Endodermal cell (in vitro differentiated cells): Measurements from ENCODE around the gene RANBP10. TPM values are rescaled to one million over a fixed set of nuclear protein-coding genes. Genes with fewer than 3 reads are reported as not detected.

Experiments used
- DNase-seq: peaks from one replicate; pipeline ENCODE4 v3.0.0-alpha.2; 2017
- H3K27ac ChIP-seq: 2 replicates; pipeline ENCODE4 v1.5.1; 2013; ENCODE audit warnings: mild to moderate bottlenecking, low read depth, low read length, moderate library complexity
- H3K27me3 ChIP-seq: 2 replicates; pipeline ENCODE4 v1.6.1; 2013; ENCODE audit warnings: mild to moderate bottlenecking, low read length, moderate library complexity; ENCODE audit not compliant: insufficient read depth, control insufficient read depth, poor library complexity, severe bottlenecking
- H3K36me3 ChIP-seq: 2 replicates; pipeline ENCODE4 v1.7.0; 2013; ENCODE audit warnings: mild to moderate bottlenecking, low read length, moderate library complexity; ENCODE audit not compliant: control insufficient read depth, insufficient read depth
- H3K4me1 ChIP-seq: one replicate; pipeline ENCODE4 v1.7.0; 2013; ENCODE audit warnings: low read length; ENCODE audit not compliant: control insufficient read depth, insufficient read depth
- H3K4me3 ChIP-seq: 2 replicates; pipeline ENCODE4 v1.5.1; 2013; ENCODE audit warnings: mild to moderate bottlenecking, low read length, moderate library complexity
- H3K9ac ChIP-seq: 2 replicates; pipeline ENCODE4 v1.6.1; 2013; ENCODE audit warnings: mild to moderate bottlenecking, low read length, moderate library complexity; ENCODE audit not compliant: poor library complexity, severe bottlenecking; ENCODE audit errors: extremely low read depth
- H3K9me3 ChIP-seq: 2 replicates; pipeline ENCODE4 v1.6.1; 2013; ENCODE audit warnings: mild to moderate bottlenecking, low read length, moderate library complexity; ENCODE audit not compliant: control insufficient read depth
- H3K27ac Mint-ChIP-seq: 2 replicates; pipeline ENCODE4 v1.8.0; 2020; ENCODE audit warnings: mixed read lengths
- H3K27me3 Mint-ChIP-seq: 2 replicates; pipeline ENCODE4 v1.8.0; 2021; ENCODE audit warnings: mild to moderate bottlenecking, mixed read lengths; ENCODE audit not compliant: insufficient read depth
- H3K36me3 Mint-ChIP-seq: 2 replicates; pipeline ENCODE4 v1.8.0; 2020; ENCODE audit warnings: low read depth, mixed read lengths
- H3K4me1 Mint-ChIP-seq: 2 replicates; pipeline ENCODE4 v1.8.0; 2020; ENCODE audit warnings: mixed read lengths
- H3K4me3 Mint-ChIP-seq: 2 replicates; pipeline ENCODE4 v1.8.0; 2020; ENCODE audit warnings: mild to moderate bottlenecking, moderate library complexity, mixed read lengths
- H3K9me3 Mint-ChIP-seq: 2 replicates; pipeline ENCODE4 v1.8.0; 2020; ENCODE audit warnings: mild to moderate bottlenecking, mixed read lengths
- WGBS, 2 experiments: methylation state at CpG; one replicate each; pipeline versions ENCODE4 v1.1.5 to v1.1.7; 2013; ENCODE audit warnings: missing lambda C conversion rate in 2 of 2, mixed read lengths in 1 of 2; ENCODE audit not compliant: insufficient coverage in 1 of 2, insufficient read length in 1 of 2; 5-methylcytosine and 5-hydroxymethylcytosine counted together
- total RNA-seq, 2 donors: library from RNA; stranded (reverse); fragmentation: NEBNext Ultra II Directional in 1 of 2; extraction: Animal tissue kit (Norgen Biotek cat#: 25700) in 1 of 2; gene quantifications; 2 replicates in 1 of 2; 3 replicates in 1 of 2; pipeline ENCODE4 v1.2.1, GENCODE V29; 2021
- TF ChIP-seq, protein P1 (sequence below): fragments of 200-600 bp; sonication (generic); conservative IDR thresholded peaks from 2 replicates; pipeline ENCODE4 v1.5.0; 2021; ENCODE audit warnings: antibody characterized with exemption, mild to moderate bottlenecking

The RANBP10 gene
- total RNA-seq, 2 donors from 2014 or later, result 19.2 to 22.5 TPM

DNA sequence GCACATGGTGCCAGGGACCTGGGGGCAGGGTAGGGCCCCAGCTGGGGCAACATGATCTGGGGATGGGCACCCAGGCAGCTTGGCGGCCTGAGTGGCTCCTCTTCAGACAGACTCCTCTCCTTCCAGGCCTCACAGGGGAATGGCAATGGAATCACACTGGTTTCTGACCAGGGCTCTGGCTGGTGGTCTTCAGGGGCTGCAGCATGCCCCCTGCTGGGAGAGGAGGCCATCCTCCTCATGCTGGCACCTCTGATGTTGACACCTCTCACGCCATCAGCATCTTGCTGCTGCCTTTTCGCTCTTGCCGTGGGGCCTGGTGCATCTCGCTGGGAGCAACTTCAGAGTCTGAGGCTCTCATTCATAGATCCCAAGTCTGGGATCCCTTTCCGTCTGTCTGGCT, 76.0 kb downstream of the RANBP10 start:
- Mint-ChIP-seq H3K36me3 (peaks cover 37% of the 10 kb centered on the region), H3K4me3 (no peak overlapping the region), H3K27me3 (no peaks in the 10 kb centered on the region), H3K27ac (no peak overlapping the region), H3K9me3 (no peaks in the 10 kb centered on the region), H3K4me1 (no peaks in the 10 kb centered on the region)
- no peak for DNase-seq
- Histone ChIP-seq H3K9me3 (no peaks in the 10 kb centered on the region), H3K27ac (no peak overlapping the region), H3K4me1 (no peaks in the 10 kb centered on the region), H3K36me3 (peaks cover 24% of the 10 kb centered on the region), H3K4me3 (no peak overlapping the region), H3K27me3 (no peaks in the 10 kb centered on the region), H3K9ac (no peak overlapping the region)
- 90 to 98% methylated on average over 5 to 6 of the region's 6 CpGs for WGBS, 2 experiments
- TF ChIP-seq, protein P1, sequence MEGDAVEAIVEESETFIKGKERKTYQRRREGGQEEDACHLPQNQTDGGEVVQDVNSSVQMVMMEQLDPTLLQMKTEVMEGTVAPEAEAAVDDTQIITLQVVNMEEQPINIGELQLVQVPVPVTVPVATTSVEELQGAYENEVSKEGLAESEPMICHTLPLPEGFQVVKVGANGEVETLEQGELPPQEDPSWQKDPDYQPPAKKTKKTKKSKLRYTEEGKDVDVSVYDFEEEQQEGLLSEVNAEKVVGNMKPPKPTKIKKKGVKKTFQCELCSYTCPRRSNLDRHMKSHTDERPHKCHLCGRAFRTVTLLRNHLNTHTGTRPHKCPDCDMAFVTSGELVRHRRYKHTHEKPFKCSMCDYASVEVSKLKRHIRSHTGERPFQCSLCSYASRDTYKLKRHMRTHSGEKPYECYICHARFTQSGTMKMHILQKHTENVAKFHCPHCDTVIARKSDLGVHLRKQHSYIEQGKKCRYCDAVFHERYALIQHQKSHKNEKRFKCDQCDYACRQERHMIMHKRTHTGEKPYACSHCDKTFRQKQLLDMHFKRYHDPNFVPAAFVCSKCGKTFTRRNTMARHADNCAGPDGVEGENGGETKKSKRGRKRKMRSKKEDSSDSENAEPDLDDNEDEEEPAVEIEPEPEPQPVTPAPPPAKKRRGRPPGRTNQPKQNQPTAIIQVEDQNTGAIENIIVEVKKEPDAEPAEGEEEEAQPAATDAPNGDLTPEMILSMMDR, result no peak

GRCh38 chr16:67729636-67730248, 76.6 kb downstream of the RANBP10 start:
- TF ChIP-seq, protein P1, result no peak
- no peaks in the 10 kb centered on the region for H3K27me3 Mint-ChIP-seq
- DNase-seq, result no peak
- H3K36me3 ChIP-seq, result peaks cover 30% of the 10 kb centered on the region
- H3K4me1 ChIP-seq, result no peaks in the 10 kb centered on the region
- H3K36me3 Mint-ChIP-seq, result peaks cover 41% of the 10 kb centered on the region
- H3K9me3 ChIP-seq, result no peaks in the 10 kb centered on the region
- no peak overlapping the region for H3K9ac ChIP-seq
- H3K4me3 ChIP-seq, result no peak overlapping the region
- no peaks in the 10 kb centered on the region for H3K4me1 Mint-ChIP-seq
- H3K27ac Mint-ChIP-seq, result no peak overlapping the region
- WGBS, 2 experiments, result 96 to 98% methylated on average over 8 to 14 of the region's 14 CpGs
- no peaks in the 10 kb centered on the region for H3K27me3 ChIP-seq
- no peak overlapping the region for H3K27ac ChIP-seq
- H3K9me3 Mint-ChIP-seq, result no peaks in the 10 kb centered on the region
- H3K4me3 Mint-ChIP-seq, result no peak overlapping the region

DNA sequence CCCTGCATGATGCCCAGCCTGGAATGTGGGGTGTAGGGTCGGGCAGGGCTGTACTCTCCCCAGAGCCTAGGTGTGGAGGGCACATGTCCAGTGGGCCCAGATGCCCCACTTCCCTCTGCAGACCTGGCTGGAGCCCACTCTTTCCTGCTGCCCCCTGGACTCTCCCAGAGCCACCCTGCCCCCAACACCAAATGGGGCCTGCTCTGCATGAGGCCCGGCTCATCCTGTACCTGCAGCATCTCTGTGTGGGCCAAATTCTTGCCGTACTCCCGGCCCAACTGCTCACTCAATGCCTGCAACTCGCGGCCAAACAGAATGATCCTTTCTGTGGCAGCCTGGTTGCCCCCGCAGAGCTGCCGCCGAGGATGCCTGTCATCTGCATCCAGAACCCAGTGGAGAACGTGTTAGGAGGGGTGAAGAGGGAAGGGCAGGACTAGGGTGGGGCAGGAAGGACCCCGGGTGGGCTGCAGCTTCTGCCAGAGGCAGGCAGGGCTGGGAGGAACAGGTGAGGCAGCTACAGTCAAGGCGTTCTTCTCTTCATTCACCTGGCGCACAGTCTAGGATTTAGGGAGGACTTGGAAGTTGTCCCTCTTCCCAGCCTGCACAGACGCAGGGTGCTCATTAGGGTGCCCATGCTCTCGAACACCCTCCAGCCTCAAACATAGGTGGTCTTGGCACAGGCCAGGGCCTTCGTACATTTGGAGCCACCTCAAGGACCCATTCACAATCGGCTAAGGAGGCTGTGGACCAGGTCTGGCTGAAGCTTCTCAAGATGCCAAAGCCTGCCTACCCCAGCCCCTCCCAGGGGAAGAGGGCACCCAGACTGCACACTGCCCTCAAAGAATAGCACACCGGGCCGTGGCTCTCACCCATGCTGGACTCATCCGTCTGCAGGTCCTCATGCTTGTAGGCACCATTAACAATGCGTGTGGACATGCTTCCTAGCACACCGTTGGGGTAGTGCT, 78.6 kb downstream of the RANBP10 start:
- 90 to 92% methylated on average over 10 to 22 of the region's 22 CpGs for WGBS, 2 experiments
- H3K9me3 Mint-ChIP-seq, result no peaks in the 10 kb centered on the region
- no peaks in the 10 kb centered on the region for H3K4me1 ChIP-seq
- DNase-seq, result no peak
- peaks cover 47% of the 10 kb centered on the region for H3K36me3 Mint-ChIP-seq
- H3K4me3 Mint-ChIP-seq, result no peak overlapping the region
- peaks cover 35% of the 10 kb centered on the region for H3K36me3 ChIP-seq
- no peak overlapping the region for H3K9ac ChIP-seq
- H3K9me3 ChIP-seq, result no peaks in the 10 kb centered on the region
- H3K4me1 Mint-ChIP-seq, result no peaks in the 10 kb centered on the region
- no peaks in the 10 kb centered on the region for H3K27me3 Mint-ChIP-seq
- TF ChIP-seq, protein P1, result no peak
- no peaks in the 10 kb centered on the region for H3K27me3 ChIP-seq
- H3K27ac Mint-ChIP-seq, result no peak overlapping the region
- H3K27ac ChIP-seq, result no peak overlapping the region
- H3K4me3 ChIP-seq, result no peak overlapping the region
